T-helper 1 cell treated with Interleukin-12 subunit alpha and Interleukin-12 subunit beta and Interleukin-4 antibody, amounts not matched to agents 30 μg/mL and 1 μg/mL, for 36 hours (primary cell): Measurements from ENCODE around the gene KIRREL3.

Experiments
- H3K27ac Mint-ChIP-seq: one replicate; pipeline ENCODE4 v1.8.0; 2021; ENCODE audit warnings: mild to moderate bottlenecking, mixed read lengths
- H3K27me3 Mint-ChIP-seq: one replicate; pipeline ENCODE4 v1.8.0; 2021; ENCODE audit warnings: low read depth, mixed read lengths
- H3K36me3 Mint-ChIP-seq: one replicate; pipeline ENCODE4 v1.8.0; 2021; ENCODE audit warnings: low read depth, mixed read lengths
- H3K4me1 Mint-ChIP-seq: one replicate; pipeline ENCODE4 v1.8.0; 2021; ENCODE audit warnings: low read depth, mixed read lengths
- H3K4me3 Mint-ChIP-seq: one replicate; pipeline ENCODE4 v1.8.0; 2021; ENCODE audit warnings: mild to moderate bottlenecking, moderate library complexity, mixed read lengths
- H3K9me3 Mint-ChIP-seq: one replicate; pipeline ENCODE4 v1.8.0; 2021; ENCODE audit warnings: mixed read lengths

Gene KIRREL3

DNA sequence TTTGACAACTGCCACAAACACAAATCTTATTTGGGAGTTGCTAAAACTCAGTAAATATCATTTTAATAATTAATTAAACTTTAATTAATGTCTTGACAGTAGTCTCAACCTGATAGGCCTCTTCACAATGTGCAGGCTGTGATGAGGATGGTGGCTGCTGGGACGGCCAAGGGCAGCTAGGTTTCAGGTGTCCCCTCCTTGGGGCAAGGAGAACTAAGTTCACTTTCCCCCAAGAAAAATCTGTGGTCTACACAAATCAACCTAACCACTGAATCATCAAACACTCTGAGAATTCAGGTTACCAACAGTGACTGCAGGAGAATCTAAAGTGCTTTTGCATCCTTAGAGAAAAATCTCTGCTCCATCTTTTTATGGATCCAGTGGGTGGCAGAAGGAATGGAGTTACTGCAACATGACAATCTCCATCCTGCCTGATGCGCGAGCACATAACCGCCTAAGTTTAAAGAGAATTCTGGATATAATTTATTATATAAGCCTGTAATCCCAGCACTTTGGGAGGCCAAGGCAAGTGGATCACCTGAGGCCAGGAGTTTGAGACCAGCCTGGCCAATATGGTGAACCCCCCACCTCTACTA, 289.7 kb downstream of the KIRREL3 start:
- no peaks in the 10 kb centered on the region for H3K4me1 Mint-ChIP-seq
- H3K9me3 Mint-ChIP-seq = no peaks in the 10 kb centered on the region
- no peak overlapping the region for H3K27ac Mint-ChIP-seq
- peaks cover 20% of the 10 kb centered on the region for H3K27me3 Mint-ChIP-seq
- H3K36me3 Mint-ChIP-seq = no peaks in the 10 kb centered on the region
- H3K4me3 Mint-ChIP-seq = no peak overlapping the region

DNA sequence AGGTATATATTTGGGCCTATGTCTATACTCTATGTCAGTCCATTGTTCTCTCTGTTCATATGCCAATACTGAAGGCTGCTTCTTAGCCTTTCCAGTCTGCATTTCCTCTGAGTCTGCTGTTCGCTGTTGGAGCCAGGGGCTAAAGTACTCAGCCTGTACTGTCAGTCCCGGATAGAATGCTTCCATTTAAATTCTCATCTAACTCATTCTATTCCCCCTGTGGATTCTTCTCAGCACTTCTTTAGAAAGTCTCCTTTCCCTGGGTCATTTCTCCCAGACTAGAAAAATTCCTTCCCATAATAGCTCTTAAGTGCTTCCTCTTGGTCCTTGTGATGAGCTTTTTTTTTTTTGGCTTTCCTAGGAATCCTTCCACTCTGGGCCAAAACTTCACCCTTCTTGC, 293.1 kb downstream of the KIRREL3 start:
- Mint-ChIP-seq H3K9me3 (no peaks in the 10 kb centered on the region), H3K4me1 (no peaks in the 10 kb centered on the region), H3K4me3 (no peak overlapping the region), H3K27ac (no peak overlapping the region), H3K36me3 (no peaks in the 10 kb centered on the region), H3K27me3 (peaks cover 13% of the 10 kb centered on the region)

DNA sequence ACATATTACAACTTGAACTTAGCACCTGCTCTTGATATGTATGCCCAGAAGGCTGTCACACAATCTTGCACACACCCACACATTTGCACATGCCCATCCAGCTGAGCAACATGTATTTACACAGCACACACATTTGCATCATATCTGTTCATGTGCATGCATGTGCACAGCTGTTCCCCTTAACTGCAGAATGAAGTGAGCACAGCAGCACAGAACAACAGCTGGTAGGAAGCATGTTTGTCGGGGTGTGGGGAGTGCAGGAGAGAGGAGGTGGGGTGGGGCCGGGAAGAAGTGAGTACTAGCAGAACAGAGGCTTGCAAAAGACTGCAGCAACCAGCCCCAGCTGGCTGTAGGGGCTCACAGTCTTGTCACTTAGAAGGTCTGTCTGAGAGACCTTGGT, 296.5 kb downstream of the KIRREL3 start:
- no peak overlapping the region for H3K27ac Mint-ChIP-seq
- no peaks in the 10 kb centered on the region for H3K9me3 Mint-ChIP-seq
- no peaks in the 10 kb centered on the region for H3K27me3 Mint-ChIP-seq
- no peak overlapping the region for H3K4me3 Mint-ChIP-seq
- H3K36me3 Mint-ChIP-seq = no peaks in the 10 kb centered on the region
- H3K4me1 Mint-ChIP-seq = no peaks in the 10 kb centered on the region

DNA sequence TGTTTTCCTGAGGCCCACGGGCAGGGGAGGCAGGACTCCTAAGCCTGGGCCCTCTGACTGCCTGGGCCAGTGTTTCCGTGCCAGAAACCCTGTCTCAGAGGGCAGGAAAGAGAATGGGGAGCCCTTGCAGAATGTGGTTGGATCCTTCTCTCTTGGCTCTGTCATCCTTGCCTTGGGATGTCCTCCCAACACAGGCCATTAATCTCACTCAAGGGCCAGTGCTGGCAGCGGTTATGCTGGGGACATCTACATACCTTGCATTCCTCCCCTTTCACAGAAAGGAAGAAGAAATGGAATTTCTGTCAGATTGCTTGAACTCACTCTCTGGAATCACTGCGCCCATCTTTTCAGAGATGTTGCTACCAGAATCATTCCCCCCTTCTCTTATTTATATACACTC, 296.9 kb downstream of the KIRREL3 start:
- no peak overlapping the region for H3K27ac Mint-ChIP-seq
- no peaks in the 10 kb centered on the region for H3K36me3 Mint-ChIP-seq
- H3K4me1 Mint-ChIP-seq = no peaks in the 10 kb centered on the region
- no peaks in the 10 kb centered on the region for H3K9me3 Mint-ChIP-seq
- no peaks in the 10 kb centered on the region for H3K27me3 Mint-ChIP-seq
- no peak overlapping the region for H3K4me3 Mint-ChIP-seq

DNA sequence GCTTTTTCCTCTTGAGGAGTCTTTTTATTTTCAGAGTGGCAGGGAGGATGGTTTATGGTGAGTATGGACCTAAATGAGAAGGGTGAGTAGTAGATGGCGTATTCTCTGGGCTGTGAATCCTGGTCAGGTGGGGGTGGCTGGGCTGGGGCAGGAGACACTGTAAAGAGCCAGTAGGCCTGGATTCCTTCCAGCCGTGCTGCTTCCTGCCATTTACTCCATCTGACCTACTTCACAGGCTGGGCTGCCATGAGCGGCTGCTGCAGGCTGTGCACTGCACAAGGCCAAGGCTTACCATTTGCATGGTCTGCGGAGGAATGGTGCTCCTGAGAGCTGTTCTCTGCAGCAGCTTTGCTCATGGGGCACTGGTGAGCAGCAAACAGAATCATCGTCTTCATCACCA, 297.6 kb downstream of the KIRREL3 start:
- H3K27me3 Mint-ChIP-seq = no peaks in the 10 kb centered on the region
- no peaks in the 10 kb centered on the region for H3K4me1 Mint-ChIP-seq
- no peak overlapping the region for H3K27ac Mint-ChIP-seq
- no peaks in the 10 kb centered on the region for H3K36me3 Mint-ChIP-seq
- H3K4me3 Mint-ChIP-seq = no peak overlapping the region
- H3K9me3 Mint-ChIP-seq = no peaks in the 10 kb centered on the region

DNA sequence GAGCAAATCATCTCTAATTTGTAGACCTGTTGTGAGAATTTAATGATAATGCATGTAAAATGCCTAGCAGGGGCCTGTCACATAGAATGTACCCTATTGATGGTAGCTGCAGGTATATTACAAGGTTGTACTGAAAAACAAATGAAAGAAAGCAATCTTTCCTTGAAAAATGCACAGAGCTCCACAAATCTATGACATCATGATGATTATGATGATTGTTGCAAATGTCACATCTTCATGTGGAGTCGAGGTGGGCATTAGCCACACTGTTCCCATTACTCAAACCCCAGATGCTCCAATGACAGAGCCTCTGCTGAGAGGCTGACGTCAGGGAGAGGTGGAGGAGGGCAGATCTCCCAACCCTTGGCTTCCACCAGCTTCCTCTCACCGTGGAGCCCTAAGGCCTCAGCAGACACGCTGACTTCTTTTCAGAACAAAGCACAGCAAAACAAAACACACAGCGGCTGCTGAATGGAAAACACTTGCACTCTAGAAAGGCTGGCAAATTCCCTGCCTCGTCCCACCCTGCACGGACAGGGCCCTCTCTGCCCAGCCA, 298.3 kb downstream of the KIRREL3 start:
- Mint-ChIP-seq H3K9me3 (no peaks in the 10 kb centered on the region), H3K36me3 (no peaks in the 10 kb centered on the region), H3K27ac (no peak overlapping the region), H3K27me3 (no peaks in the 10 kb centered on the region), H3K4me1 (no peaks in the 10 kb centered on the region), H3K4me3 (no peak overlapping the region)

DNA sequence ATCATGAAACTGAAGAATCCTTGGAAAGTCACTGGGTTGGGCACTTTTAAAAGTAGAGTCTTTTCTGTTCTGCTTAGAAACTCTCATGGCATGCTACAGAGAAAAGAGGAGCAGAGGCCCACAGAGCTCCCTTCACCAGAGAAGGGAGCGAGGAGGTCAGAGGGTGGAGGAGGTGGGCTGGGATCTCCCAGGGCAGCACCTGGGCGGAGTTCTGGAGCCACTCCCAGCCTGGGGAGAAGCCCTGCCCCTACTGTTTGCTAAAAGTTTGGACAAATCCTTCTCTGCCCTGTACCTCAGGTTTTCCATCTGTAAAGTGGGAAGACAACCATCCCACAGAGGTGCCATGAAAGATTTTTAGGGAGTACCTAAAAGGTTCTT, 299.1 kb downstream of the KIRREL3 start:
- Mint-ChIP-seq H3K4me3 (no peak overlapping the region), H3K4me1 (no peaks in the 10 kb centered on the region), H3K27ac (no peak overlapping the region), H3K9me3 (no peaks in the 10 kb centered on the region), H3K36me3 (no peaks in the 10 kb centered on the region), H3K27me3 (no peaks in the 10 kb centered on the region)

DNA sequence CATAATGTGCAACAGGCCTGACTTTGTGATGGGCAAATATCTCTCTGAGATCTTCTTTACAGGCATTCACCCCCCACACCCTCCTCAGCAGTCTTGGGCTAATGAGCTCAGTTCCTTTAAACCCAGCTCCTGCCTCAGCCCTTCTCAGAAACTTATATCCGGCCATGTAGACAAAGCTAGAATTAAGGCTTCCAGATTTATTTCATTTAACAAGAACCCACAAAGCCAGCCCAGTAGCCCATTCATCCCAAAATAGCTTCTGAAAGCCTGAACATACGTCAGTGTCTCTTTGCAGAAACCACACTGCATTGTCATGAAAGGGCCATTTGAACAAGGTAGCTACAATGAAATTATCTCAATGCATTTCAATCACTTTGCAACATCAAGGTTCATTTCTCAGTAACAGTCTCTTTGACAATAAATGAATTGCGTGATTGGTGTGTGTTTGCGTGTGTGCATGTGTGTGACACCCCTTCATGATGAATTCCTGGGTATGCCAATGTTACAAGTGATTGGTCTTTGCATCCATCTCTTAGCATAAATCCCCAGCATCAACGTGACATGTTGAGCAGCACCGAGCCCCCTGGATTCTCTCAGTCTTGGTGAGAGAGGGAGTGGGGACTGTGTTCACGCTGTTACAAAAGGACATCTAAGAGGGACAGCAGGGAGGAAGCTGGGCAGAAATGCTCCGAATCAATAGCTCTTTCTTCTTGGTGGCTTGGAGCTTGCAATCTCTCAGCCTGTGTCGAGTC, 299.6 kb downstream of the KIRREL3 start:
- no peaks in the 10 kb centered on the region for H3K36me3 Mint-ChIP-seq
- no peaks in the 10 kb centered on the region for H3K4me1 Mint-ChIP-seq
- no peaks in the 10 kb centered on the region for H3K9me3 Mint-ChIP-seq
- no peak overlapping the region for H3K4me3 Mint-ChIP-seq
- H3K27me3 Mint-ChIP-seq = no peaks in the 10 kb centered on the region
- H3K27ac Mint-ChIP-seq = no peak overlapping the region

DNA sequence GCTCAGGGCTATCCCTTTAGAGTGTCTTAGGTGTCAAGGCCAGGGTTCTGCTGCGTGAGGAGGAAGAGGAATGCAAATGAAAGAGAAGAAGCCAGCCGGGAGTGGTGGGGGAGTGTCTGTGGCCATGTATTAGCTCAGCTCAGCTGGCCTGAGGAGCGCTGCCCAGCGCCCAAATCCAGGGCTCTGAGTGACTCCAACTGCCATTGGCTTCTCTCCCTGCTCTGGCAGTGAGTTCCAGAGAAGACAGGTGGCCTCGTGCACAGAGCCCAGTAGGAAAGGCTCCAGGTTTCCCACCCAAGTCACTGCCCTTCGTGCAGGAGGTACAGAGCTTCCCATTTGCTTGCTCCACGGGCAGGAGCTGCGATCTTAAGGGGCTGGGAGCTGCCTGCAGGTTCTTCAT, 302.0 kb downstream of the KIRREL3 start:
- no peaks in the 10 kb centered on the region for H3K36me3 Mint-ChIP-seq
- no peak overlapping the region for H3K27ac Mint-ChIP-seq
- no peak overlapping the region for H3K4me3 Mint-ChIP-seq
- no peaks in the 10 kb centered on the region for H3K9me3 Mint-ChIP-seq
- no peaks in the 10 kb centered on the region for H3K4me1 Mint-ChIP-seq
- H3K27me3 Mint-ChIP-seq = no peaks in the 10 kb centered on the region

DNA sequence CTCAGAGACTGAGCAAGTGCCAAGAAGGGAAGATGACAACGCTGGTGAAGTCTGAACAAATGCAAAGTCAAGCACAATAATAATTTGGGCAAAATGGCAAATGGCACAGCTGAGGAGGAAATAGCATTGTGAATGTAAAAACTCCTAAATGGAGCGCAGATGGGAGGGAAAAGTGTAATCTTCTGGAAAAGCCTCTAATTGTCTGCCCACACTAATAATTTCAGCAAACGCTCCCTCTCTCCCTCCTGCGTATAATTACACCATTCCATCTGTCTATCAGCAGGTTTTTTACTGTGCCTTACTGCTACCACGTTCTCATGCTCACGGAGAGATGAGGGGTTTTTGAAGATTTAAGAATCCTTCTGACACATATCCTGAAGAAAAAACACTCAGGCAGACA, 302.6 kb downstream of the KIRREL3 start:
- Mint-ChIP-seq H3K4me3 (no peak overlapping the region), H3K9me3 (no peaks in the 10 kb centered on the region), H3K27ac (no peak overlapping the region), H3K27me3 (no peaks in the 10 kb centered on the region), H3K36me3 (no peaks in the 10 kb centered on the region), H3K4me1 (no peaks in the 10 kb centered on the region)

DNA sequence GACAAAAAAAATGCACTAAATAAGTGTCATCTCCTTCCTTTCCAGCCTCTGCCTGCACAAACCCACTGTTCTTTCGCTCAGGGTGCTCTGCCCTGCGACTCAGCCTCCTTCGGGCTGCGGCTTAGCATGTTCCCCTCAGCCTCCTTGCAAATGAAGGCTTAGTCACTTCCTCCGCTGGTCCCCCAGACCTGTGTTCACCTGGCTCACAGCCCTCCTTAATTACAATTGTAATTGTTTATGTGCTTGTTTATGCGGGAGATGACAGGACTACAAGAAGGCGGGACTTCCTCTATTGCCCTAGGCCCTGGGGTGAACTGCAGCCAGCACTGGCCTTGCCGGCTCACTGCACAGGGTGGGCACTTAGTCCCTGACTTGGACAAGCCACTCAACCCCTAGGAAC, 303.6 kb downstream of the KIRREL3 start:
- Mint-ChIP-seq H3K27me3 (no peaks in the 10 kb centered on the region), H3K27ac (no peak overlapping the region), H3K4me3 (no peak overlapping the region), H3K36me3 (no peaks in the 10 kb centered on the region), H3K4me1 (no peaks in the 10 kb centered on the region), H3K9me3 (no peaks in the 10 kb centered on the region)

DNA sequence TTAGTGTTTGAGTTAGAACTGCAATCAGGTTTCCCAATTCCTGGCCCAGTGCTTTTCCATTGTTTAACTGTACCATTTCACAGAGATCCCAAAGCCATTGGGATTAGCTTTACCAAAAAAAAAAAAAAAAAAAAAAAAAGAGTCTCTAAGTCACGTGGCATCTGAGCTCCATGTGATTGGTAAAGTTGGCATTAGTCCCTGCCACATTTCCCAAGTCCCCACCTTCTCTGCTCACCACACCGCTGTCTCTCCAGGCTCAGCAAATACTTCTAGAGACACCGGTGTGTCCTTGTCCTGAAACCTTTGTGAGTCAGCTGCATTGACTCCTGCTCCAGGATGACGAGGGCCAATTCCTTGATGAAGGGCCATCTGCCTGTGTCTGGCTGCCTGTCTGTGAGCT, 305.3 kb downstream of the KIRREL3 start:
- Mint-ChIP-seq H3K27me3 (no peaks in the 10 kb centered on the region), H3K27ac (no peak overlapping the region), H3K4me1 (no peaks in the 10 kb centered on the region), H3K9me3 (no peaks in the 10 kb centered on the region), H3K36me3 (no peaks in the 10 kb centered on the region), H3K4me3 (no peak overlapping the region)

DNA sequence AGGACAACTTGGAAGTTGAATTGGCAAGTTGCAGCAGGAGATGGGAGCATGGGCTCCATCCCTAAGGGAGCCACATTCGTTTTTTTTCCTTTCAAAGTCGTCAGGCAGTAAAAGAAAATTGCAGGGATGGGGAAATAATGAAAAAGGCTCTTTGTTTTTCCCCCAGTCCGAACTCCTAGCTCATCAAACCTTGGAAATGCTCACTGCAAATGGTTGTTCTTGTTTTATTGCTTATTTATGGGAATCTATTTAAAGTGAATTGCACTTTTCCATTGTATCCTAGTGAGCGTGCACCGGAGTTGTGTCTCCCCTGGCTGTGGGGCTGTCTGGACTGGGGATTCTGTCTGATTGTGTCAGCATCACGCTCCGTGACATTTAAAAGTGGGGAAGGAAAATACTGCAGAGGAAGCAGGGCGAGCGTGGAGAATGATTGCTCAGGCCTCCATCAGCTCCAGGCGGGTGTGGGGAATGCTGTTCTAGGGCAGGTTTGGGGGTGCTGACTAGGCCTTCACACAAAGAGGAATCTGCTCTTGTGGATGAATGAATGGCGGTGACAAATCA, 306.4 kb downstream of the KIRREL3 start:
- Mint-ChIP-seq H3K4me3 (no peak overlapping the region), H3K27me3 (no peaks in the 10 kb centered on the region), H3K27ac (no peak overlapping the region)

DNA sequence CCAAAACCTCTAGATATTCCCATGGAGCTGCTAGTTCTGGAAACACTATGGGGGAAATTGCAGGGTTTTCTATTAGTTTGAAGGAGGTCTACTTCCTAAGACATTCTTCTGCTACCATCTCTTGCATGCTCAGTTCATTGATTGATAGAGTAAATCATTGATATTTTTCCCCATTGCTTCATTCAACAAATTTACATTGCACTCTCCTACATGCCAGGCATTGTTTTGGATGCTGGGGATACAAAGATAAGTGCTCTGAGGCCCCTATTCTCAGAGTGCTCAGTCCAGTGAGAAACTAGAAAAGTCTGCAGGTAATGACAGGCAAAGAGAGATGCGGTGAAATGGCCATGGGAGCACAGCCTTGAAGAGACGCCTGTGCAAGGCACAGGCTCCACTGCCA, 313.1 kb downstream of the KIRREL3 start:
- Mint-ChIP-seq H3K36me3 (no peaks in the 10 kb centered on the region), H3K9me3 (no peaks in the 10 kb centered on the region), H3K4me3 (no peak overlapping the region), H3K27me3 (no peaks in the 10 kb centered on the region), H3K4me1 (no peaks in the 10 kb centered on the region), H3K27ac (no peak overlapping the region)

More for the DNA sequence above, 306.4 kb downstream of the KIRREL3 start:
- Mint-ChIP-seq H3K36me3 (no peaks in the 10 kb centered on the region), H3K9me3 (no peaks in the 10 kb centered on the region), H3K4me1 (no peaks in the 10 kb centered on the region)

DNA sequence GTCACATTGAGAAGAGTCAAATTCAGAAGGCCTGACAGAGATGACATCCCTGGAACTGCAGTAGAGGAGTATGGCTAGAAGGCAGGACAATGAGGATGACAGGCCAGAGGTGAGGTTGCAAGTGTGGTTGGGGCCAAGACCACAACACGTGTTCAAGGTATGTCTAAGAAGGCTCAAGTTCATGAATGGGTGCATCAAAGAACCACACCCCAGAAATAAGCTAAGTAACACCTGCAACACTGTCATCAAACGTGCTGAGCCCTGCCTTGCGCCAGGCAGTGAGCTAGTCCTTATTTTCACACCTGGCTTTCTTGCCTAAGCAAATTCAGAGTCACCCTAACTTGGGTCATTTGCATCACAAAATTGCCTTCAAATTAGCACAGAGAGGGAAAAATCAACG, 313.6 kb downstream of the KIRREL3 start:
- Mint-ChIP-seq H3K27me3 (no peaks in the 10 kb centered on the region), H3K4me3 (no peak overlapping the region), H3K4me1 (no peaks in the 10 kb centered on the region), H3K36me3 (no peaks in the 10 kb centered on the region), H3K9me3 (no peaks in the 10 kb centered on the region), H3K27ac (no peak overlapping the region)
